ENCODE measurements around the gene COPG2. TPM values are rescaled to one million over a fixed set of nuclear protein-coding genes. Genes with fewer than 3 reads are reported as not detected.

COPG2 gene
- 36.8 TPM for total RNA-seq (ENCODE audit: unreplicated experiment)
- long read RNA-seq, transcript COPG2-202 (24 exons, 3,134 nt): major isoform, 10 of 10 reads
- long read RNA-seq, partial matches to known transcripts: 0 of 10 reads
- long read RNA-seq, other reads (novel, unspliced or antisense): 0 of 10 reads

GRCh38 chr7:130668258-130669084 lies at the start of gene COPG2:
TSS of gene COPG2 (minus strand) at chr7:130668748. CDS start at chr7:130668668, 80 bp downstream.
- peak; percentile 90 for DNase-seq
- Mint-ChIP-seq H3K4me1 (ENCODE audit: low read depth, unreplicated experiment) (peaks cover 4% of the 10 kb centered on the region), H3K9me3 (ENCODE audit: unreplicated experiment) (peaks cover 4% of the 10 kb centered on the region), H3K27ac (ENCODE audit: unreplicated experiment) (peak within 1 kb of the TSS; percentile 73), H3K27me3 (ENCODE audit: unreplicated experiment) (peaks cover 4% of the 10 kb centered on the region), H3K36me3 (ENCODE audit: unreplicated experiment) (no peaks in the 10 kb centered on the region), H3K4me3 (ENCODE audit: unreplicated experiment) (peak within 1 kb of the TSS; percentile 89)
- TF ChIP-seq, protein P1, sequence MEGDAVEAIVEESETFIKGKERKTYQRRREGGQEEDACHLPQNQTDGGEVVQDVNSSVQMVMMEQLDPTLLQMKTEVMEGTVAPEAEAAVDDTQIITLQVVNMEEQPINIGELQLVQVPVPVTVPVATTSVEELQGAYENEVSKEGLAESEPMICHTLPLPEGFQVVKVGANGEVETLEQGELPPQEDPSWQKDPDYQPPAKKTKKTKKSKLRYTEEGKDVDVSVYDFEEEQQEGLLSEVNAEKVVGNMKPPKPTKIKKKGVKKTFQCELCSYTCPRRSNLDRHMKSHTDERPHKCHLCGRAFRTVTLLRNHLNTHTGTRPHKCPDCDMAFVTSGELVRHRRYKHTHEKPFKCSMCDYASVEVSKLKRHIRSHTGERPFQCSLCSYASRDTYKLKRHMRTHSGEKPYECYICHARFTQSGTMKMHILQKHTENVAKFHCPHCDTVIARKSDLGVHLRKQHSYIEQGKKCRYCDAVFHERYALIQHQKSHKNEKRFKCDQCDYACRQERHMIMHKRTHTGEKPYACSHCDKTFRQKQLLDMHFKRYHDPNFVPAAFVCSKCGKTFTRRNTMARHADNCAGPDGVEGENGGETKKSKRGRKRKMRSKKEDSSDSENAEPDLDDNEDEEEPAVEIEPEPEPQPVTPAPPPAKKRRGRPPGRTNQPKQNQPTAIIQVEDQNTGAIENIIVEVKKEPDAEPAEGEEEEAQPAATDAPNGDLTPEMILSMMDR (IDR thresholded peaks at IDR 0.05; ENCODE audit: partially characterized antibody, unreplicated experiment): no peak

DNA sequence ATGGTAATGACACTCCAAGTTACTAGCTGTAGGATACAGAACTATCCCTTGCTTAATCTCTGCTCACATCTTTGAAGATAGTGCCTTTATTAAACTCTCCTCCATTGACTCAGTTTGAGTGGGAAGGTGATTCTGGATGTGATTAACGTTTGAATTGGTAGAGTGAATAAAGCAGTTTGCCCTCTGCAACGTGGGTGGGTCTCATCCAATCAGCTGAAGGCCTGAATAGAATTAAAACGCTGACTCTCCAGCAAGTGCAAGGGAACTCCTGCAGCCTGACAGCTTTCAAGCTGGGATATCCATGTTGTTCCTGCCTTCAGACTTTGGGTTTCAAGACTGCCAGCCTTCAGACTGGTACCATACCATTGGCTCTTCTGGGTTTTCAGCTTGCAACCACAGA lies 43.9 kb upstream of the COPG2 start:
- Mint-ChIP-seq H3K36me3 (ENCODE audit: unreplicated experiment) (no peaks in the 10 kb centered on the region), H3K4me3 (ENCODE audit: unreplicated experiment) (no peak overlapping the region), H3K9me3 (ENCODE audit: unreplicated experiment) (no peaks in the 10 kb centered on the region), H3K4me1 (ENCODE audit: low read depth, unreplicated experiment) (no peaks in the 10 kb centered on the region), H3K27ac (ENCODE audit: unreplicated experiment) (no peak overlapping the region), H3K27me3 (ENCODE audit: unreplicated experiment) (peaks cover 3% of the 10 kb centered on the region)
- DNase-seq: no peak
- TF ChIP-seq, protein P1 (IDR thresholded peaks at IDR 0.05; ENCODE audit: partially characterized antibody, unreplicated experiment): no peak

DNA sequence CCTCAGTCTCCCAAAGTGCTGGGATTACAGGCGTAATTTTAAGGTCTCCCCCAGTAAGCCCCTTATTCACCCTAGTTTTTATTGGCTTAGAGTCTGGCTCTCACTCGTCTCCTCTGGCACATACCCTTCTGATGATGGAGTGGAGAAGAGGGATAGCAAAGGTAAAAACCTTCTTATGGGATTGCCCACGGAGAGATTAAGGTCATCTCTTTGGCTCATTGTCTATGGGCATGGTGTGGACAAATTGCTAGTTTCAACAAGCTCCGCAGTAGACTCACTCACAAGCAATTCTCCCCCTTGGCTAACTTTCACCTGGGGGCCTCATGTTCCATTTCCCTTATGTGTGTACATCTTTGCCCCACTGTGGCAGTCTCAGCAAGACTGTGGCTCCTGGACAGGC lies 40.2 kb upstream of the COPG2 start:
- Mint-ChIP-seq H3K4me1 (ENCODE audit: low read depth, unreplicated experiment) (no peaks in the 10 kb centered on the region), H3K27ac (ENCODE audit: unreplicated experiment) (no peak overlapping the region), H3K27me3 (ENCODE audit: unreplicated experiment) (no peaks in the 10 kb centered on the region), H3K4me3 (ENCODE audit: unreplicated experiment) (no peak overlapping the region), H3K36me3 (ENCODE audit: unreplicated experiment) (peaks cover 4% of the 10 kb centered on the region), H3K9me3 (ENCODE audit: unreplicated experiment) (no peaks in the 10 kb centered on the region)
- DNase-seq: no peak
- TF ChIP-seq, protein P1 (IDR thresholded peaks at IDR 0.05; ENCODE audit: partially characterized antibody, unreplicated experiment): no peak

DNA sequence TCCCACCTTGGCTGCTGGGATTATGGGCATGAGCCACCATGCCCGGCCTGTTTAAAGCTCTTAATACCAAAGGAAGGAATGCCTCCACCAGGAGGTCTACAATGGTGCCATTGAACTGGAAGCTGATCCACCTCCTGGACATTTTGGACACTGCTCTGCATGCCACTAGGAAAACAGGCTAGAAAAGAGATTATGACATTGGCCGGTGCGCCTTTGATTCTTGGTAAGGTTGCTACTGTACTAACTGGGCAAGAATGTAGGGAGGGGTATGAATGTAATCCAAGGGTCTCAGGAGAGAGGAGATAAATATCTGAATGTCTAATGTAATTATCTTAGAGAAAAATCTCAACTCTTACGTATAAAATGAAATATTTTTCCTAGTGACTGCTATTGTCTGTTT lies 39.5 kb upstream of the COPG2 start:
- H3K27ac Mint-ChIP-seq (ENCODE audit: unreplicated experiment): no peak overlapping the region
- TF ChIP-seq, protein P1 (IDR thresholded peaks at IDR 0.05; ENCODE audit: partially characterized antibody, unreplicated experiment): no peak
- H3K9me3 Mint-ChIP-seq (ENCODE audit: unreplicated experiment): no peaks in the 10 kb centered on the region
- peaks cover 4% of the 10 kb centered on the region for H3K36me3 Mint-ChIP-seq (ENCODE audit: unreplicated experiment)
- no peaks in the 10 kb centered on the region for H3K27me3 Mint-ChIP-seq (ENCODE audit: unreplicated experiment)
- no peak overlapping the region for H3K4me3 Mint-ChIP-seq (ENCODE audit: unreplicated experiment)
- no peaks in the 10 kb centered on the region for H3K4me1 Mint-ChIP-seq (ENCODE audit: low read depth, unreplicated experiment)
- DNase-seq: no peak

GRCh38 chr7:130703851-130704250 lies 35.3 kb upstream of the COPG2 start:
- Mint-ChIP-seq H3K4me1 (ENCODE audit: low read depth, unreplicated experiment) (no peaks in the 10 kb centered on the region), H3K36me3 (ENCODE audit: unreplicated experiment) (peaks cover 4% of the 10 kb centered on the region), H3K4me3 (ENCODE audit: unreplicated experiment) (no peak overlapping the region), H3K9me3 (ENCODE audit: unreplicated experiment) (peaks cover 2% of the 10 kb centered on the region), H3K27me3 (ENCODE audit: unreplicated experiment) (no peaks in the 10 kb centered on the region), H3K27ac (ENCODE audit: unreplicated experiment) (no peak overlapping the region)
- TF ChIP-seq, protein P1 (IDR thresholded peaks at IDR 0.05; ENCODE audit: partially characterized antibody, unreplicated experiment): no peak
- no peak for DNase-seq
